Globus pallidus (tissue), 1 donor: ENCODE measurements around the gene ASTN2.
A peak's percentile ranks its signal among the peaks of the same experiment; 100 is the strongest.
"Not testable (repeated sequence)": the region's sequence is repeated elsewhere in the genome, so short reads cannot be mapped to it uniquely, and the experiment has no call there.

ENCODE experiments used
- DNase-seq: peaks from one replicate; pipeline ENCODE4 v3.0.0-alpha.2; 2015; ENCODE audit warnings: low spot score

The ASTN2 gene

GRCh38 chr9:117074784-117075520 lies 339.9 kb downstream of the ASTN2 start:
- no peak for DNase-seq

GRCh38 chr9:117074342-117074662 lies 340.6 kb downstream of the ASTN2 start:
- DNase-seq: no peak

GRCh38 chr9:117073539-117074341 lies 341.1 kb downstream of the ASTN2 start:
- DNase-seq: peak; percentile 33

- no peak for DNase-seq
Measured at GRCh38 chr9:117073071-117073470, 341.8 kb downstream of the ASTN2 start.

- DNase-seq: no peak
Measured at GRCh38 chr9:117072216-117072615, 342.6 kb downstream of the ASTN2 start.

GRCh38 chr9:117071673-117072207 lies 343.1 kb downstream of the ASTN2 start:
- DNase-seq: not testable (repeated sequence)

GRCh38 chr9:117063721-117064471 lies 351.0 kb downstream of the ASTN2 start:
- no peak for DNase-seq

- no peak for DNase-seq
Measured at GRCh38 chr9:117060963-117061362, 353.9 kb downstream of the ASTN2 start.

GRCh38 chr9:117050007-117050406 lies 364.9 kb downstream of the ASTN2 start:
- DNase-seq: no peak

- DNase-seq: no peak
Measured at GRCh38 chr9:117046666-117047327, 368.1 kb downstream of the ASTN2 start.

GRCh38 chr9:117044241-117044640 lies 370.6 kb downstream of the ASTN2 start:
- DNase-seq: no peak

- DNase-seq: no peak
Measured at GRCh38 chr9:117043159-117043558, 371.7 kb downstream of the ASTN2 start.

GRCh38 chr9:117035546-117035945 lies 379.3 kb downstream of the ASTN2 start:
- DNase-seq: no peak

GRCh38 chr9:117034866-117035265 lies 380.0 kb downstream of the ASTN2 start:
- DNase-seq: peak; percentile 1

GRCh38 chr9:117030254-117030768 lies 384.5 kb downstream of the ASTN2 start:
- no peak for DNase-seq

GRCh38 chr9:117029341-117029740 lies 385.5 kb downstream of the ASTN2 start:
- no peak for DNase-seq

- no peak for DNase-seq
Measured at GRCh38 chr9:117028103-117028858, 386.6 kb downstream of the ASTN2 start.

GRCh38 chr9:117021906-117022305 lies 393.0 kb downstream of the ASTN2 start:
- DNase-seq: no peak

GRCh38 chr9:117018966-117019617 lies 395.8 kb downstream of the ASTN2 start:
- DNase-seq: no peak

- DNase-seq: no peak
Measured at GRCh38 chr9:117017414-117017985, 397.4 kb downstream of the ASTN2 start.
